ENCODE data around the gene CCDC186.

CCDC186 gene

GRCh38 chr10:114110174-114110972 lies 63.6 kb downstream of the CCDC186 start:
- TF ChIP-seq ZNF274 (IDR thresholded peaks at IDR 0.05; ENCODE audit: low read depth, low read length): no peak
- H3K4me3 ChIP-seq (ENCODE audit: low read length): no peak overlapping the region

DNA sequence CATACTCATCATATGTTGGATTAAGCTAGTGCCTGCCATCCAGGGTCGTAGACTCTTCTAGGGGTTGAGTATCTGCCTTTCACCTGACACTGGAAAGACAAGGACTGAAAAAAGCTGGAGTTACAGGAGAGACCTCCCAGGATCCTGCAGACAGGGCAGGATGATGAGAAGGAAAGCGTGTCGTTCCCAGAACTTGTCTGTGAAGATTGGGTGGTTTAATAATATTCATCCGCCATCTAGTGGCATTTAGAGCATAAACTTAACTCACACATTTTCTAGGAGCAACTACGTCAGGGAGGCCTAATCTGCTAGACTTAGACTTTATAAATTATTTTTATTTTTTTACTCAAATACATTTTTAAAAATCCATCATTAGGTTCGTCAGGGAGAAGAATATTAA lies 70.7 kb downstream of the CCDC186 start:
- no peak for TF ChIP-seq ZNF274 (IDR thresholded peaks at IDR 0.05; ENCODE audit: low read depth, low read length)
- H3K4me3 ChIP-seq (ENCODE audit: low read length): no peak overlapping the region

GRCh38 chr10:114102256-114102655 lies 71.7 kb downstream of the CCDC186 start:
- no peak overlapping the region for H3K4me3 ChIP-seq (ENCODE audit: low read length)
- no peak for TF ChIP-seq ZNF274 (IDR thresholded peaks at IDR 0.05; ENCODE audit: low read depth, low read length)

DNA sequence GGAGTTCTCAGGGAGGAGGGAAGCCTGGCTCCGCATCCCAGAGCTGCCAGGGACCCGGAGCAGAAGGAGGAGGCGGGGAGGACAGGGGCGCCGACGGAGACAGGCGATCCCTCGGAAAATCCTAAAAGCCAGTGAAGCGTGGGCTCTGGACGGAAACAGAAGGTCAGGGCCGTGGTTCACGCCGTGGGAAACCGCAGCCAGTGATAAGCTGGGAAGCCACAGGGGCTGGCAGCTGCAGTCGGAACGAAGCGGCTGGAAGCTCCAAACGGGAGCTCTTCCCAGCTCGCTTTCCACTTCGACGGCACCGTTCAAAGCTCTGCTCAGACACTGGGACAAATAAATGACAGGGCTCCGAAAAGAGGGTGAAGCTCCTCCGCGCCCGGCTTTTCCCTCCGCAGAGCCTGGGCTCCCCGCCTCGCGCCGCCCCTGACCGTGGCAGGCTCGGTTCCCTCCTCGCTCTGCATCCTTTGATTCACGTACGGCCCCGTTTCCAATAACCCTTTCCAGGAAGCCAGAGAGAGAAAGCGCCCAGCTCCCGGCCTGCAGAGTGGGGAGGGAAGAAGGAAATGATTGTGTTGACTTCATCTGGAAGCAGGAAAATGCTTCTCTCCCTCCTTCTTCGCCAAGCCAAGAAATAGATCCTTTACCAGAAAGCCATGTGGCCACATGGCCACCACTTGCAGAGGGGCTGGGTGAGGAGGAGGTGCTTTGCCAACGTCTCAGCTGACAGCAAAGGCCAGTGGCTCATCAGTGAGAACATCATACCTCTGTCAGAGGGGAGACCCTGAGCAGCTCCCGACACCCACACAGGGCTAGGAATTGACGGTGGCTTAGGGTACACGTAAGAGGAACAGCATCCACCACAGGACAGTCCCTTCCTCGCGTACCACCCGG lies 72.9 kb downstream of the CCDC186 start:
- H3K4me3 ChIP-seq (ENCODE audit: low read length): peak overlapping the region; percentile 10; the same call in 1 of the 2 replicates
- no peak for TF ChIP-seq ZNF274 (IDR thresholded peaks at IDR 0.05; ENCODE audit: low read depth, low read length)

DNA sequence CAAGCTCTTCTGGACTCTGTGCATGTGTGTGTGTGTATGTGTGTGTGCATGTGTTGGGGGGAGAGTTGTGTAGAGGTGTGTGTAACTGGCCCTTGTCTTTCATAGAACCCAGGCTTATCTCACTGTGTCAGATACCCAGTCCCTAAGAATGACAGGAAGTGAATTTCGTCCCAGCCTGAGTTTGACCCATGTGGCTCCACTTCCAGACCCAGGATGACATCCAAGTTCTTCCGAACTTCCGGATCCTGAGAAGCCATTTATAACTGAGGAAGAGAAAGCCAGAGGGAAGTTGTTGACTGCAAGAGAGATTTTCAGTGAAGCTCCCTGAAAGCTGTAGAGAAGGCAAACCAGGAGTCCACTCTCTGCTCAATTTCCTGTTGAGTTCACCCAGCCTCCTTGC lies 77.1 kb downstream of the CCDC186 start:
- no peak overlapping the region for H3K4me3 ChIP-seq (ENCODE audit: low read length)
- TF ChIP-seq ZNF274 (IDR thresholded peaks at IDR 0.05; ENCODE audit: low read depth, low read length): no peak

GRCh38 chr10:114095559-114096337 lies 78.3 kb downstream of the CCDC186 start:
- H3K4me3 ChIP-seq (ENCODE audit: low read length): no peak overlapping the region; the same call in 1 of the 2 replicates
- no peak for TF ChIP-seq ZNF274 (IDR thresholded peaks at IDR 0.05; ENCODE audit: low read depth, low read length)

GRCh38 chr10:114094795-114095194 lies 79.2 kb downstream of the CCDC186 start:
- H3K4me3 ChIP-seq (ENCODE audit: low read length): no peak overlapping the region

DNA sequence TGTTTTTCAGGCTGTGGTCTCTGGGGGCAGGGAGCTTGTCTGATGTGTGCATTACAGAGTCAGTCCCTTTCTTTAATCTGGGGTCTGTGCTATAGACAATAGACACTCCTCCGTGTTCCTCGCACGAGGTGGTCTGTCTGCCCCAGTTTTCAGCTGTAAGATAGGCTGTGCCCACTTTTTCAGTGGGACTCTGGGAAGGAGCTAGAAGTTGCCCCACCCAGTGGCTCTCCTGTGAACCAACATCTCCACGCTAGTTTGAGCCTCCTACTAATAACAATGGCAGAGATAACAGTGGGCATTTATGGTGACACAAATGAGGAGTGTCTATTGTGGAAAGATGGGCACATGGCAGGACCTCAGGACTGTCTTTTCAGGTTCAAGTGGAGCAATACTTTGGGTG lies 86.3 kb downstream of the CCDC186 start:
- no peak overlapping the region for H3K4me3 ChIP-seq (ENCODE audit: low read length)
- TF ChIP-seq ZNF274 (IDR thresholded peaks at IDR 0.05; ENCODE audit: low read depth, low read length): no peak

More at GRCh38 chr10:114094795-114095194, 79.2 kb downstream of the CCDC186 start:
- TF ChIP-seq ZNF274 (IDR thresholded peaks at IDR 0.05; ENCODE audit: low read depth, low read length): no peak

- TF ChIP-seq ZNF274 (IDR thresholded peaks at IDR 0.05; ENCODE audit: low read depth, low read length): no peak
- no peak overlapping the region for H3K4me3 ChIP-seq (ENCODE audit: low read length)
Measured at GRCh38 chr10:114087255-114087654, 86.7 kb downstream of the CCDC186 start.

DNA sequence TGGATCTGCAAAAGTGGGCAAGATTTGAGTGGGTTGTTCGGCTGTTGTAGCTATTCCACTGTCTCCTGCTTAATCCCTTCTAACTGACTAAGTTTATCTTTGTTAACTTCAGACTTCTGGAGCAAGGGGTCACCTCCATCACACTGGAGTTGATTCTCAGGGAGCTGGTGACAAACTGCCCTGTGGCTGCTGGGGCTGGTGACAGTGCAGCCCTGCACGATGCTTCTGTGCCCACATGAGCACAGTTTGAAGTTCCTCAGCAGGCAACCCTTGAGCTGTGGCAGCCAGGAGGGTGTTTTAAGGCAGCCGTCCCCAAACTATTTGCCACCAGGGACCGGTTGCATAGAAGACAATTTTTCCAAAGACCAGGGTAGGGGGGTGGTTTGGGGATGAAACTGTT lies 89.8 kb downstream of the CCDC186 start:
- TF ChIP-seq ZNF274 (IDR thresholded peaks at IDR 0.05; ENCODE audit: low read depth, low read length): no peak
- H3K4me3 ChIP-seq (ENCODE audit: low read length): no peak overlapping the region

DNA sequence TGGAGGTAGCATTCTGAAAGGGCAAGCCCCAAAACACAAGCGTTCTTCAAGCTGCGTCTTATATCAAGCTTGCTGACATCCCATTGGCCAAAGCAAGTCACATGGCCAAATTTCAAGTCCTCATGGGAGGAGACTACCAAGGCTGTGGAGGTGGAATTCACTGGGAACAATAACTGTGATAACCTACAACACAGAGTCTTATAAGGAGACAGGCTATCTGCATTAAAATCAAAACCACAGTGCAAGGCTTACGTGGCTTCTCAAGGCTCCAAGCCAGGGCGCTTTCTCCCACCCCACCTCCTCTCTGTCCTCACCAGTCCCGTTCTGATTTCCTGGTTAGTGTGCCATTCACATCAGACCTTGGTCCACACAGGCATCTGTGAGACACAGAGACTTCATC lies 91.0 kb downstream of the CCDC186 start:
- no peak overlapping the region for H3K4me3 ChIP-seq (ENCODE audit: low read length)
- TF ChIP-seq ZNF274 (IDR thresholded peaks at IDR 0.05; ENCODE audit: low read depth, low read length): no peak

DNA sequence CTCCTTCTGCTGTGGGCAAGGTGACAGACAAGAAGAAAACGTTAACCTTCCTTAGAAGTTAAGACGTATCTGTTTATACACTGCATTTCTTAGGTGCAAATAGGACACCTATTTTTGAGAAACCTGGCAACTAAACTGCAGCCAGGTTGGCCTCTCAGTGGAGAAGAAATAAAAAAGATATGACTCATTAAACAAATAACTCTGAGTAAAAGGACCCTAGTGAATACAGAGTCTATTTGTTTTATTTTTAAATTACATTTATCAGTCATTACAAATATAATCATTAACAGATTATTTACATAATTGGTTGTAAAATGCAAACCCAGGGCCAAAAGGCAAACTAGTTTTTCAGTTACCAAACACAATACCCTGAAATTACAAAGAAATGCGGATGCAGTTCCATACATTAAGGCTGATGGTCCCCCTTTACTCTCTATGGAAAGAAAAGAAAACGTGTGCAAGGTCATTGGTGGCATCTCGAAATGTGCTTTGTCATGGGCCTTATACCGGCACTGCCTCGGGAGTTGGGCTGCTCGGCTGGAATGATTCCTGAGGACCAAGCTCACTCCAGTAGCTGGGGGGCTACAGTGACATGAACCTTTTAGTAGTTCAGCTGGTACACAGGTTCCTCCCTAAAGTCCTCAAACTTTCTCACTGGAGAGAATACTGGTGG lies 92.0 kb downstream of the CCDC186 start:
- no peak overlapping the region for H3K4me3 ChIP-seq (ENCODE audit: low read length)
- no peak for TF ChIP-seq ZNF274 (IDR thresholded peaks at IDR 0.05; ENCODE audit: low read depth, low read length)

GRCh38 chr10:114079421-114079820 lies 94.6 kb downstream of the CCDC186 start:
- TF ChIP-seq ZNF274 (IDR thresholded peaks at IDR 0.05; ENCODE audit: low read depth, low read length): no peak
- no peak overlapping the region for H3K4me3 ChIP-seq (ENCODE audit: low read length)

DNA sequence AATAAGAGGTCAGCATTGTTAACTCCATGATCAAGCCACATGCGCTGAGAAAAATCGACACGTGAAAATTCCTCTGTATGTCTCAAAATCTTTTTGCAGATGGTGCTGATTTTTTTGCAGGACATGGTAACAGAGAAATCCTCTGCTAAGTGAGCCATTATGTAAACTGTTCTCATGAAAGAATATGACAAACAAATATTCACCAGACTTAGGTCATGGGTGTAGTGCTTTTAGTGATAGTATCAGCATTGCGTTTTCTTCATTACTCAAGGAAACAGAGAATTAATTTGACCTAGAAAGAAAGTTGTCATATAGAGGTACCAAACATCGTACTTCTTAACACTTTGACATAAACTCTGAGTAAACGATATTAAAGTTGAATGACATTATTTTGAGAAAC lies 95.7 kb downstream of the CCDC186 start:
- H3K4me3 ChIP-seq (ENCODE audit: low read length): no peak overlapping the region
- TF ChIP-seq ZNF274 (IDR thresholded peaks at IDR 0.05; ENCODE audit: low read depth, low read length): no peak

Data from GM08714 (cell line).